ENCODE data around the gene ERH. TPM values are rescaled to one million over a fixed set of nuclear protein-coding genes. Genes with fewer than 3 reads are reported as not detected.
A peak's percentile ranks its signal among the peaks of the same experiment; 100 is the strongest.

ERH gene
- total and polyA plus RNA-seq, 10 of the 15 experiments (the other 5 are each of a cell fraction or from before 2014, with no cell fraction given), result 255 to 852 (median 382) TPM

GRCh38 chr14:69398053-69398817 lies at the start of gene ERH, which contains the start of gene SLC39A9 (continued):
- TF ChIP-seq E2F8 (IDR thresholded peaks at IDR 0.05; ENCODE audit: low read depth, partially characterized antibody) (peak; percentile 98), MTA2 (IDR thresholded peaks at IDR 0.05; ENCODE audit: low read depth) (peak; percentile 95), SMAD5 (IDR thresholded peaks at IDR 0.05; ENCODE audit: low read depth) (peak; percentile 32), RBBP5 (conservative IDR thresholded peaks at IDR 0.05) (no peak), JUND (IDR thresholded peaks at IDR 0.05; ENCODE audit: low read depth, low read length) (no peak), YBX1 (IDR thresholded peaks at IDR 0.05) (no peak), FOXM1 (IDR thresholded peaks at IDR 0.05; ENCODE audit: low read depth, low read length) (no peak), TARDBP (IDR thresholded peaks at IDR 0.05; ENCODE audit: borderline replicate concordance) (peak; percentile 79; the same call in 1 of the 2 replicates), PKNOX1 (IDR thresholded peaks at IDR 0.05) (peak; percentile 74), EED (IDR thresholded peaks at IDR 0.05; ENCODE audit: low read depth) (no peak), BHLHE40 (IDR thresholded peaks at IDR 0.05; ENCODE audit: borderline replicate concordance in 1 of 2, low read depth in 2 of 2, low read length in 1 of 2) (peak; percentile 2 to 41; a peak in 1 of 4 replicates), ZNF592 (IDR thresholded peaks at IDR 0.05) (peak; percentile 78; the same call in 1 of the 2 replicates), SREBF1 (IDR thresholded peaks at IDR 0.05; ENCODE audit: low read length) (0 out of 2 replicates have a peak, but pooled peaks have one; percentile 42), STAT1 (conservative IDR thresholded peaks at IDR 0.05) (peak; percentile 91; the same call in 1 of the 2 replicates), POLR2AphosphoS2 (IDR thresholded peaks at IDR 0.05; ENCODE audit: low read depth, low read length) (peak; percentile 85; the same call in 1 of the 2 replicates), CREM (IDR thresholded peaks at IDR 0.05; ENCODE audit: low read depth) (peak; percentile 98), TAF1 (IDR thresholded peaks at IDR 0.05; ENCODE audit: borderline replicate concordance, low read depth, low read length) (peak; percentile 78), KDM1A (IDR thresholded peaks at IDR 0.05; ENCODE audit: borderline replicate concordance) (no peak), MEF2A (IDR thresholded peaks at IDR 0.05; ENCODE audit: insufficient read depth, low read depth, low read length) (no peak), NBN (IDR thresholded peaks at IDR 0.05) (peak; percentile 96), CHD1 (IDR thresholded peaks at IDR 0.05; ENCODE audit: low read depth, low read length) (no peak), ZNF384 (IDR thresholded peaks at IDR 0.05; ENCODE audit: borderline replicate concordance, low read depth, low read length) (peak; percentile 30; the same call in 1 of the 2 replicates), FOXK2 (IDR thresholded peaks at IDR 0.05) (no peak), ZNF274 (IDR thresholded peaks at IDR 0.05; ENCODE audit: insufficient read depth, insufficient read length) (no peak)
